Panc1 (cell line): ENCODE data around the gene CABLES2. TPM values are rescaled to one million over a fixed set of nuclear protein-coding genes. Genes with fewer than 3 reads are reported as not detected.

Source experiments
- ATAC-seq: fragments of 200-7000 bp; cut with Tn5 transposase; 2 replicates; pipeline ENCODE4 v1.9.1; 2020; ENCODE audit warnings: mild to moderate bottlenecking, moderate library complexity
- BruUV-seq: library from RNA; stranded (reverse); fragments of 400-500 nt; replicated peaks from 2 replicates; lab custom pipeline; 2021; lab: Mats Ljungman, UMichigan
- CTCF ChIA-PET: fragments of 300-600 bp; sonication (Branson Sonifier 250); formaldehyde crosslinking; loops from one replicate; lab custom pipeline; 2022; ENCODE audit warnings: antibody characterized with exemption; lab: Charles Lee
- POLR2A ChIA-PET: fragments of 300-600 bp; sonication (Branson Sonifier 250); formaldehyde crosslinking; loops from one replicate; lab custom pipeline; 2022; ENCODE audit warnings: antibody characterized with exemption; lab: Charles Lee
- DNase-seq: peaks from one replicate; pipeline ENCODE4 v3.0.0-alpha.2; 2010; ENCODE audit warnings: low read depth, low spot score
- H3K27ac ChIP-seq: 2 replicates; pipeline ENCODE4 v1.5.1; 2011; ENCODE audit warnings: mild to moderate bottlenecking, low read length, inconsistent platforms
- H3K27me3 ChIP-seq: fragments of 200-500 bp; sonication (Bioruptor generic); 2 replicates; pipeline ENCODE4 v1.6.0; 2014; ENCODE audit warnings: low read length, inconsistent platforms; ENCODE audit not compliant: control insufficient read depth, insufficient read depth
- H3K36me3 ChIP-seq: fragments of 200-500 bp; sonication (Bioruptor generic); 2 replicates; pipeline ENCODE4 v1.5.1; 2014; ENCODE audit warnings: inconsistent platforms, mild to moderate bottlenecking, low read length, moderate library complexity; ENCODE audit not compliant: control insufficient read depth, insufficient read depth
- H3K4me1 ChIP-seq: 2 replicates; pipeline ENCODE4 v1.5.1; 2011; ENCODE audit warnings: inconsistent platforms, mild to moderate bottlenecking, low read length, moderate library complexity; ENCODE audit not compliant: control insufficient read depth, insufficient read depth
- H3K4me3 ChIP-seq, 2 experiments: 2 replicates each; pipeline ENCODE4 v1.5.1; 2011 to 2012; ENCODE audit warnings: low read depth in 2 of 2, low read length in 2 of 2, mild to moderate bottlenecking in 2 of 2, inconsistent platforms in 1 of 2, moderate library complexity in 1 of 2
- H3K9me3 ChIP-seq: fragments of 200-500 bp; sonication (Bioruptor generic); 2 replicates; pipeline ENCODE4 v1.5.1; 2014; ENCODE audit warnings: low read depth, mild to moderate bottlenecking, inconsistent platforms, low read length, moderate library complexity; ENCODE audit not compliant: control insufficient read depth, insufficient read depth
- CTCF ChIP-seq: fragments of 450-650 bp; IDR thresholded peaks from 2 replicates; pipeline ENCODE4 v1.5.1; 2017; ENCODE audit warnings: mild to moderate bottlenecking
- POLR2AphosphoS5 ChIP-seq: IDR thresholded peaks from 2 replicates; pipeline ENCODE4 v1.6.1; 2012; ENCODE audit warnings: mild to moderate bottlenecking, low read depth, low read length, moderate library complexity
- REST ChIP-seq, 2 experiments: IDR thresholded peaks; 2 replicates each; pipeline ENCODE4 v1.6.1; 2011 to 2012; ENCODE audit warnings: low read depth in 2 of 2, control low read depth in 1 of 2, low read length in 1 of 2, mild to moderate bottlenecking in 1 of 2, moderate library complexity in 1 of 2; ENCODE audit not compliant: insufficient read depth in 1 of 2
- SIN3A ChIP-seq: IDR thresholded peaks from 2 replicates; pipeline ENCODE4 v1.6.1; 2012; ENCODE audit warnings: low read depth, mild to moderate bottlenecking, low read length, moderate library complexity, borderline replicate concordance; ENCODE audit not compliant: insufficient read depth
- TCF7L2 ChIP-seq: IDR thresholded peaks from 2 replicates; pipeline ENCODE4 v1.6.1; 2011; ENCODE audit warnings: mild to moderate bottlenecking, low read depth, low read length, inconsistent platforms
- in situ Hi-C: cut with HindIII; loops from 2 replicates; pipeline ENCODE4 v1.10.0; 2016; ENCODE audit warnings: low sequenced_read_pairs, low pct_unique_long_range_greater_than_20kb
- intact Hi-C: fragments of 100-400 bp; cut with micrococcal nuclease; formaldehyde crosslinking; loops from one replicate; pipeline ENCODE4 v1.10.0; 2022; ENCODE audit not compliant: unreplicated experiment
- total RNA-seq: library from RNA; stranded (reverse); gene quantifications from one replicate; pipeline ENCODE4 v1.2.1, GENCODE V29; 2021; ENCODE audit not compliant: unreplicated experiment

CABLES2 gene
- total RNA-seq, 1 experiment from 2014 or later = 9.8 TPM

- no peak overlapping the region for H3K4me3 ChIP-seq
- in situ Hi-C loops = no loop called here
- H3K4me1 ChIP-seq = no peaks in the 10 kb centered on the region
- H3K36me3 ChIP-seq = no peaks in the 10 kb centered on the region
- TF ChIP-seq SIN3A (no peak), CTCF (no peak), POLR2AphosphoS5 (no peak), TCF7L2 (no peak), REST (IDR thresholded peaks at IDR 0.05; ENCODE audit: insufficient read depth in 1 of 2, low read depth in 2 of 2, low read length in 1 of 2) (no peak)
- H3K9me3 ChIP-seq = no peaks in the 10 kb centered on the region
- ChIA-PET CTCF (interaction anchor here (0.6 kb wide), 1 partner anchor 50 kb away, joined by 3 read pairs; no protein-coding TSS in a partner anchor), POLR2A (no interaction called here)
- no peaks in the 10 kb centered on the region for H3K27me3 ChIP-seq
- intact Hi-C loops = no loop called here
- ATAC-seq (no peak), DNase-seq (no peak)
- no peak overlapping the region for H3K27ac ChIP-seq
- no TSS peak for BruUV-seq
Observed at GRCh38 chr20:62430866-62431447, 23.9 kb upstream of the CABLES2 start.

- no peak overlapping the region for H3K4me3 ChIP-seq
- intact Hi-C loops (no loop called here), in situ Hi-C loops (no loop called here)
- H3K36me3 ChIP-seq = no peaks in the 10 kb centered on the region
- CTCF ChIA-PET = no interaction called here
- DNase-seq = no peak
- H3K4me1 ChIP-seq = no peaks in the 10 kb centered on the region
- ATAC-seq = no peak
- TF ChIP-seq POLR2AphosphoS5 (no peak), TCF7L2 (no peak), SIN3A (no peak), REST (IDR thresholded peaks at IDR 0.05; ENCODE audit: insufficient read depth in 1 of 2, low read depth in 2 of 2, low read length in 1 of 2) (no peak), CTCF (no peak)
- BruUV-seq = no TSS peak
- no peaks in the 10 kb centered on the region for H3K27me3 ChIP-seq
- H3K9me3 ChIP-seq = no peaks in the 10 kb centered on the region
- POLR2A ChIA-PET = no interaction called here
- no peak overlapping the region for H3K27ac ChIP-seq
Observed at GRCh38 chr20:62430311-62430853, 23.3 kb upstream of the CABLES2 start.
